ENCODE data around the gene SPDYE6. TPM values are rescaled to one million over a fixed set of nuclear protein-coding genes. Genes with fewer than 3 reads are reported as not detected.

SPDYE6 gene
- total RNA-seq, 1 donor from 2014 or later = not detected

DNA sequence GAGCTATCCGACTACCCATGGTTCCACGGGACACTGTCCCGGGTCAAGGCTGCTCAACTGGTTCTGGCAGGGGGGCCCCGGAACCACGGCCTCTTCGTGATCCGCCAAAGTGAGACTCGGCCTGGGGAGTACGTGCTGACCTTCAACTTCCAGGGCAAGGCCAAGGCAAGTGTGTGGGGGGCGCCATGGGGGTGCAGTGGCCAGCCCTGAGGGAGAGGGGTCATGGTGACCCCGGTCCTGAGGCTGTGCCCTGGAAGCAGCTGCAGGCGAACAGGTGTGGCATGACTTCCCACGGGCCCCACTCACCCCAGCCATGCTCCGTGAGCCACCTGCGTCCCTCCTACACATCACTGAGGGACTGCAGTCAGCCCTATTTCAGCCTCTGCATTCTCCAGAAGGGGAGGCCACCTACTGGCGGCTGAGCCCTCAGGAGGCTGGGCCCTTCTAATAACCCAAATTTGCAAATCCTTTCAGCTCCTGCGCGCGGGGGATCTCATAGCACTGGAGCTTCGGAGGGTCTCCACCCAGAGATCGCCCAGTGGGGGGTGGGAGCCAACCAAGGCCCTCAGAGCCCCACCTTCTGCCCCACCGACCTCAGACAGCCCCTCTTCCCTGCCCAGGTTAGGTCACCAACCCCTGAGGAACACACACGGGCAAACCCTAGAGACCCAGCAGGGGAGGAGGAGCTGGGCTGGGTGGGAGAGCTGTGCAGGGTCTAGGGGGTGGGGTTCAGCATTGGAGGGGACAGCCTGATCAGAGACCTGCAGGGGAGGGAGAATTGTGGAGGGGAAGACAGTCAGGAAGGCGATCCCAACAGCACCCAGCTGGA lies 38.8 kb downstream of the SPDYE6 start:
- H3K9me3 Mint-ChIP-seq (ENCODE audit: unreplicated experiment) = no peaks in the 10 kb centered on the region
- no peak overlapping the region for H3K4me3 Mint-ChIP-seq (ENCODE audit: unreplicated experiment)
- no peak for DNase-seq (ENCODE audit: extremely low spot score, unreplicated experiment)
- H3K36me3 Mint-ChIP-seq (ENCODE audit: unreplicated experiment) = peaks cover 11% of the 10 kb centered on the region
- H3K27ac Mint-ChIP-seq (ENCODE audit: unreplicated experiment) = no peak overlapping the region
- TF ChIP-seq, protein P1, sequence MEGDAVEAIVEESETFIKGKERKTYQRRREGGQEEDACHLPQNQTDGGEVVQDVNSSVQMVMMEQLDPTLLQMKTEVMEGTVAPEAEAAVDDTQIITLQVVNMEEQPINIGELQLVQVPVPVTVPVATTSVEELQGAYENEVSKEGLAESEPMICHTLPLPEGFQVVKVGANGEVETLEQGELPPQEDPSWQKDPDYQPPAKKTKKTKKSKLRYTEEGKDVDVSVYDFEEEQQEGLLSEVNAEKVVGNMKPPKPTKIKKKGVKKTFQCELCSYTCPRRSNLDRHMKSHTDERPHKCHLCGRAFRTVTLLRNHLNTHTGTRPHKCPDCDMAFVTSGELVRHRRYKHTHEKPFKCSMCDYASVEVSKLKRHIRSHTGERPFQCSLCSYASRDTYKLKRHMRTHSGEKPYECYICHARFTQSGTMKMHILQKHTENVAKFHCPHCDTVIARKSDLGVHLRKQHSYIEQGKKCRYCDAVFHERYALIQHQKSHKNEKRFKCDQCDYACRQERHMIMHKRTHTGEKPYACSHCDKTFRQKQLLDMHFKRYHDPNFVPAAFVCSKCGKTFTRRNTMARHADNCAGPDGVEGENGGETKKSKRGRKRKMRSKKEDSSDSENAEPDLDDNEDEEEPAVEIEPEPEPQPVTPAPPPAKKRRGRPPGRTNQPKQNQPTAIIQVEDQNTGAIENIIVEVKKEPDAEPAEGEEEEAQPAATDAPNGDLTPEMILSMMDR (IDR thresholded peaks at IDR 0.05) = no peak
- H3K4me1 Mint-ChIP-seq (ENCODE audit: unreplicated experiment) = peaks cover 18% of the 10 kb centered on the region
- H3K27me3 Mint-ChIP-seq (ENCODE audit: unreplicated experiment) = no peaks in the 10 kb centered on the region

DNA sequence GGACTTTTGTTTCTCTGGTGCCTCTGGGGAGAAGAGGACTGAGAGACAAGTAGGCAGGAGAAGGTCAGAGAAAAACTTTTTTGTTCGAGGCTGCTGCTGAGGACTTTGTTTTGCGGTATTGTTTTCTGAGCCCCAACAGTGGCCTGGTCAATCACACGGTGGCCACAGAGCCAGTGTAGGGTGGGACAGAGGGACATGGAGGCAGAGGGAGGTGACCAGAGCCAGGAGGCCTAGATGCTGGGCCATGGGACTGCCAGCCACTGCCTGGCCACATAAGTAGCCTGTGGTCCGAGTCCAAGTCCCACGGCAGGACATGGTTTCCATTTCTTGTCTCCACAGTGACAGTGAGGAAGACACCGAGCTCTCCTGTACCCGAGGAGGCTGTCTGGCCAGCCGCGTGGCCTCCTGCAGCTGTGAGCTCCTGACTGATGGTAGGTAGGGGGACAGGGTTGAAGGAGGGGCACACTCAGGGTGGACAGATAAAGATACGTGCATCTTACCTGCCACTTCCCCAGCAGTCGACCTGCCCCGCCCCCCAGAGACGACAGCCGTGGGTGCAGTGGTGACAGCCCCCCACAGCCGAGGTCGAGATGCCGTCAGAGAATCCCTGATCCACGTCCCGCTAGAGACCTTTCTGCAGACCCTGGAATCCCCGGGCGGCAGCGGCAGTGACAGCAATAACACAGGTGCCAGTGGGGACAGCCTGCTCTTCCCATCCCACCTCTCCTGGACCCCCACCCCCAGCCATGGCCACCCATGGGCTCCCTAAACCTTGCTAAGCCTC lies 42.1 kb downstream of the SPDYE6 start:
- H3K4me3 Mint-ChIP-seq (ENCODE audit: unreplicated experiment) = no peak overlapping the region
- no peak for DNase-seq (ENCODE audit: extremely low spot score, unreplicated experiment)
- peaks cover 16% of the 10 kb centered on the region for H3K36me3 Mint-ChIP-seq (ENCODE audit: unreplicated experiment)
- TF ChIP-seq, protein P1 (IDR thresholded peaks at IDR 0.05) = no peak
- peaks cover 6% of the 10 kb centered on the region for H3K4me1 Mint-ChIP-seq (ENCODE audit: unreplicated experiment)
- H3K27me3 Mint-ChIP-seq (ENCODE audit: unreplicated experiment) = no peaks in the 10 kb centered on the region
- H3K9me3 Mint-ChIP-seq (ENCODE audit: unreplicated experiment) = no peaks in the 10 kb centered on the region
- H3K27ac Mint-ChIP-seq (ENCODE audit: unreplicated experiment) = no peak overlapping the region

DNA sequence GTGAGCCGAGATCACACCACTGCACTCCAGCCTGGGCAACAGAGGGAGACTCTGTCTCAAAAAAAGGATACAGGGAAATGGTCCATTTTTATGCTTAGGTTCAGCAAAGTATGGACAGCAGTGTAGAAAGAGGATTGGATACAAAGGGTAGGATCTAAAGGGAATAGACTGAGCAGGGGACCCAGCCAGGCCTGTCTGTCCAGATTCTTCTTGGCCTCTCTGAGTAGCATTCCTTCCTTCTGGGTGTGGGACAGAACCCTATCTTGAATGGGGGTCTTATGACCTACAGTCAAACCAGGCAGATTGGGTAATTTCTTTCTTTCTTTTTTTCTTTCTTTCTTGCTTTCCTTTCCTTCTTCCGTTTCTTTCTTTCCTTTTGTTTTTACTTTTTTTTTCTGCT lies 43.9 kb downstream of the SPDYE6 start:
- H3K27ac Mint-ChIP-seq (ENCODE audit: unreplicated experiment) = no peak overlapping the region
- H3K4me3 Mint-ChIP-seq (ENCODE audit: unreplicated experiment) = no peak overlapping the region
- TF ChIP-seq, protein P1 (IDR thresholded peaks at IDR 0.05) = no peak
- H3K36me3 Mint-ChIP-seq (ENCODE audit: unreplicated experiment) = peaks cover 19% of the 10 kb centered on the region
- no peaks in the 10 kb centered on the region for H3K9me3 Mint-ChIP-seq (ENCODE audit: unreplicated experiment)
- H3K27me3 Mint-ChIP-seq (ENCODE audit: unreplicated experiment) = no peaks in the 10 kb centered on the region
- H3K4me1 Mint-ChIP-seq (ENCODE audit: unreplicated experiment) = peaks cover 11% of the 10 kb centered on the region
- no peak for DNase-seq (ENCODE audit: extremely low spot score, unreplicated experiment)

DNA sequence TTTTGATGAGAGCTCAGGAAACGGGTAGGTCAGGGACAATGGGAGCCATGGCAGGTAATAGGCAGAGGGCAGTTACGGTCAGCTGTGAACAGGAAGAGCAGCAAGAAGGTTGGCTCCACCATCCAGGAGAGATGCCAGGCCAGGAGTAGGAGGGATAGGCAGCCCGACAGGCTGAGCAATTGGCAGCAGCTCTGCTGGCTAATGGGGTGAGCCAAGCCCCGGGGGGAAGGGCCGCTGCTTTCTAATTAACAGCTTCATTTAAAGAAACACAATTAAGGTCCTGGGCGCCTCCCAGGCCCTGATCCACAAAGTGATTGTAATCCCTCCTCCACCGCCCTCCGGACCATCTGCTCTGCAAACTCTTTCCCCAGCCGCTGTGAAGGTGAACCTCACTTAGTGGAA lies 45.8 kb downstream of the SPDYE6 start:
- Mint-ChIP-seq H3K4me1 (ENCODE audit: unreplicated experiment) (peaks cover 26% of the 10 kb centered on the region), H3K27me3 (ENCODE audit: unreplicated experiment) (no peaks in the 10 kb centered on the region), H3K36me3 (ENCODE audit: unreplicated experiment) (peaks cover 14% of the 10 kb centered on the region), H3K4me3 (ENCODE audit: unreplicated experiment) (no peak overlapping the region), H3K27ac (ENCODE audit: unreplicated experiment) (no peak overlapping the region), H3K9me3 (ENCODE audit: unreplicated experiment) (no peaks in the 10 kb centered on the region)
- TF ChIP-seq, protein P1 (IDR thresholded peaks at IDR 0.05) = no peak
- no peak for DNase-seq (ENCODE audit: extremely low spot score, unreplicated experiment)

All from osteocyte (in vitro differentiated cells).